GM10266 (cell line): ENCODE results near the gene MEGF11.
A peak's percentile ranks its signal among the peaks of the same experiment; 100 is the strongest.
"Not testable (repeated sequence)": the region's sequence is repeated elsewhere in the genome, so short reads cannot be mapped to it uniquely, and the experiment has no call there.

Experiments
- DNase-seq: peaks from one replicate; pipeline ENCODE4 v3.0.0; 2012; ENCODE audit errors: extremely low spot score
- TF ChIP-seq, protein P1 (sequence below): IDR thresholded peaks from 2 replicates; pipeline ENCODE4 v1.5.1; 2012; ENCODE audit warnings: mild to moderate bottlenecking, low read depth; ENCODE audit not compliant: control insufficient read depth, insufficient read depth; ENCODE audit errors: missing control alignments

MEGF11 gene

DNA sequence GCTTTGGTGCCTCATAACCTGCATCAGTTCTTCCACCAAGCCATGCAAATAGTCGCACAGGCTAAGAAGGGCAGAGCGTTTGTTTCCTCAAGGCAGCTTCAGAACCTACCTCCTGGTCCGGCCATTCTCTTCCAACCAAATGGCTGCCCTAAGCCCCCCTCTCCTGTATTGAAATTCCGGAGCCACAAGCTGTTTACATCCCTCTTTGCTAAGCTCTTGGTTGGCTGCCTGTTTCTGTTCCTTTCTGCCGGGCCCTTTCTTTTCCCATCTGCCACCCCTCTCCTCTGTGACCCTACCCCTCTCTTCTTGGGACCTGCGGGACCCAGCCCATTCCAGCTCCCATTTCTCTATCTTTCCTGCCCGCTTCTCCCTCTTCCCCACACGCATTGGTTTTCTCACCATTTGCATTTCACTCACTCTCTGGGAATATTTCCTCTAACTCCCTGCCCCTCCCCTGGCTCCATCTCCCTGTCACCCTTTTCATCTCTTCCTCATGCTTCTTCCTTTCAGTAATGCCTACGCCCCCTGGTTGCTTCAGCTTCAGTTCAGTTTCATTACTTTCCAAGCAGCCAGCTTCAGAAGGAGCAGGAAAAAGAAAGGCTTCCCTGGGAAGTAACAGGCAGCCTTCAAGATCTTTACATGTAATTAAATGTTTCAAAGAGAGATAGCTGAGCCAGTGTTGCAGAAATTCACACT lies 270.8 kb downstream of the MEGF11 start:
- TF ChIP-seq, protein P1, sequence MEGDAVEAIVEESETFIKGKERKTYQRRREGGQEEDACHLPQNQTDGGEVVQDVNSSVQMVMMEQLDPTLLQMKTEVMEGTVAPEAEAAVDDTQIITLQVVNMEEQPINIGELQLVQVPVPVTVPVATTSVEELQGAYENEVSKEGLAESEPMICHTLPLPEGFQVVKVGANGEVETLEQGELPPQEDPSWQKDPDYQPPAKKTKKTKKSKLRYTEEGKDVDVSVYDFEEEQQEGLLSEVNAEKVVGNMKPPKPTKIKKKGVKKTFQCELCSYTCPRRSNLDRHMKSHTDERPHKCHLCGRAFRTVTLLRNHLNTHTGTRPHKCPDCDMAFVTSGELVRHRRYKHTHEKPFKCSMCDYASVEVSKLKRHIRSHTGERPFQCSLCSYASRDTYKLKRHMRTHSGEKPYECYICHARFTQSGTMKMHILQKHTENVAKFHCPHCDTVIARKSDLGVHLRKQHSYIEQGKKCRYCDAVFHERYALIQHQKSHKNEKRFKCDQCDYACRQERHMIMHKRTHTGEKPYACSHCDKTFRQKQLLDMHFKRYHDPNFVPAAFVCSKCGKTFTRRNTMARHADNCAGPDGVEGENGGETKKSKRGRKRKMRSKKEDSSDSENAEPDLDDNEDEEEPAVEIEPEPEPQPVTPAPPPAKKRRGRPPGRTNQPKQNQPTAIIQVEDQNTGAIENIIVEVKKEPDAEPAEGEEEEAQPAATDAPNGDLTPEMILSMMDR: no peak
- no peak for DNase-seq

DNA sequence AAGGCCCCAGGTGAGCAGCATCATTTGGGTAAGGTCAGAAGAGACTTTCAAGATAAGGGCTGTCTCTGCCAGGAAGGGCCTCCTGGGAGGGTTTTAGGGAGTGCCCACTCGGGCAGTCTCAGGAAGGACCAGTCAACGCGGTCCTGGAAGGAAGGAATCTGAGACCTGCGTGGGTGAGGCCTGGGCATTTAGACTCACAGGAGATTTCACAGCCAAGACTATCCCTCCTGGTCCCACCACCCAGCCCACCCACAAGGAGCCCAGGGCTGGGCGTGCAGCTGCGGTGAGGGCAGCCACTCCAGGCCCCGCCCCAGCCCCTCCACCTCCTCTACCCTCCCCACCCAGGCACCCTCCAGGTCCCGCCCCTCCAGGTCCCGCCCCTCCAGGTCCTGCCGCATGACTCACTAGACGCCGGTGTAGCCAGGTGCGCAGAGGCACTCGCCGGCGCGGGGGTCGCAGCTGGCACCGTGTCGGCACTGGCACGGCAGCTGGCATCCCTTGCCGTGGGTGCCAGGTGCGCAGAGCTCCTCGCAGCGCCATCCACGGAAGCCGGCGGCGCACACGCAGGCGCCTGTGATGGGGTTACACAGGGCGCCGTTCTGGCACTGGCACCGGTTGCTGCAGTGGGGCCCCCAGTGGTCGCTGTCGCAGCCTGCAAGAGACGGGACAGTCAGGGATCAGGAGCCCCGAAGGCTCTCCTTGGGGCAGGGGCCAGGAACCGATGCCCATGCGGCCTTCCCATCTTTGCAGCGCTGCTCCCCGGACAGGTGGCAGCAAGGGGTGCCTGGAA lies 271.5 kb downstream of the MEGF11 start:
- TF ChIP-seq, protein P1: peak; percentile 44
- DNase-seq: peak; percentile 64

- TF ChIP-seq, protein P1: peak; percentile 54
- DNase-seq: peak; percentile 59
These were observed 272.6 kb downstream of the MEGF11 start for GRCh38 chr15:65980824-65981456.

DNA sequence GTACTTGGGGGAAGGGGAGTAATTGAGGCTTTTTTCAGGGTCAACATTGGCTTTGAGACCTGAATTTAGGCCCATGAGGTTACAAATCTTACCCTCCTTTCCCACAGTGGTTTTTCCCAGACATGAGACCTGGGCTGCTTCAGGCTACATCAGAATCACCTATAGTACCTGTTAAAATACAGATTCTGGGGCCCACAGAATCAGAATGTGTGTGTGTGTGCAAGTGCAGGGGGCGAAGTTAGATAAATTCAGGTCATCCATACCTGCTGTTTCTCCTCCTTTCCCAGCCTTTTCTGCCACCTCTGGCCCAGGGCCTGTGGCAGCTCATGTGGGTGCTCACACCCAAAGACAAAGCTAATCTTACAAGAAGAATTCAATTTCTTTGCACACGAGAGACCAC lies 273.7 kb downstream of the MEGF11 start:
- no peak for DNase-seq
- TF ChIP-seq, protein P1: no peak

DNA sequence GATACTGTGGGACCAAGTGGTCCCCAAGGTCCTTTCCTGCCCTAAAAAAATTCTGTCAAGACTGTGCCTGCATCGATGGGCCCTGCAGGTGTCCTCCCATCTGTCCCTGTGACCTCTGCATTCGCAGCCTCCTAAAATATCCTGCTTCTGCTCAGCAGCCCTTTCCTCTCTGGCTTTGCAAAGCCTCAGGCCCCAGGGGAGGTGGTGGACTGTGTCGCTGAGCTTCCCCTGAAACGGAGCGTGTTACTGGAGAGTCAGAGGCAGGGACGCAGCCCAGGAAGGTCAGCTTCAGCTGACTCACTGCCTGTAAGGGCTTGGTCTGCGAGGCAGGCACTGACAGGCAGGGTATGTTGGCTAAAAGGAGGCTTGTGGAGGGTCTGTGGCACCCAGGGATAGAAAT lies 274.2 kb downstream of the MEGF11 start:
- TF ChIP-seq, protein P1: no peak
- DNase-seq: peak; percentile 58

DNA sequence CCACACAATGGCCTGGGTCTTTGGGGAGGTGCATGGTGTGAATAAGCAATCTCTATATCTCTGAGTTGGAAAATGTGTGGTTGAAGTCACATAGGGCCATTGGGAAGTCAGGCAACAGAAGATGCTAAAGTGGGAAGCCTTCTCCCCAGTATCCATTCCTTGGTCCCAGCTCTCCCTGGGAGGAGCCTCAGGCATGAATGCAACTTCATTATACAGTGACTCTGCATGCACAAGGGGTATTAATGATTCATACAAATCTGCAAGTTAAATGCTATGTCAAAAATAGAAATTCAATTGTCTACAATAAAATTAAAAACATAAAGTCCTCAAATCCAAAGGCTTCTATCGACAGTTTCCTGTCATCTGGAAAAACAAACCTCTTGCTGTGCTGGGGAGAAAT lies 275.4 kb downstream of the MEGF11 start:
- TF ChIP-seq, protein P1: no peak
- no peak for DNase-seq

- not testable (repeated sequence) for DNase-seq
These were observed 277.4 kb downstream of the MEGF11 start for GRCh38 chr15:65976196-65976595.
